AG09309 (cell line): Measurements from ENCODE around the gene CMSS1.

Experiments used
- DNase-seq: peaks from one replicate; pipeline ENCODE4 v3.0.0-alpha.2; 2010; ENCODE audit warnings: low read depth
- H3K4me3 ChIP-seq: 2 replicates; pipeline ENCODE4 v1.5.1; 2011; ENCODE audit warnings: mild to moderate bottlenecking, low read depth, low read length, moderate library complexity; ENCODE audit not compliant: control insufficient read depth
- TF ChIP-seq, protein P1 (sequence below): IDR thresholded peaks from 2 replicates; pipeline ENCODE4 v1.5.1; 2011; ENCODE audit warnings: mild to moderate bottlenecking, low read depth, low read length, inconsistent platforms; ENCODE audit not compliant: insufficient read depth, control insufficient read depth; ENCODE audit errors: missing control alignments

CMSS1 gene

DNA sequence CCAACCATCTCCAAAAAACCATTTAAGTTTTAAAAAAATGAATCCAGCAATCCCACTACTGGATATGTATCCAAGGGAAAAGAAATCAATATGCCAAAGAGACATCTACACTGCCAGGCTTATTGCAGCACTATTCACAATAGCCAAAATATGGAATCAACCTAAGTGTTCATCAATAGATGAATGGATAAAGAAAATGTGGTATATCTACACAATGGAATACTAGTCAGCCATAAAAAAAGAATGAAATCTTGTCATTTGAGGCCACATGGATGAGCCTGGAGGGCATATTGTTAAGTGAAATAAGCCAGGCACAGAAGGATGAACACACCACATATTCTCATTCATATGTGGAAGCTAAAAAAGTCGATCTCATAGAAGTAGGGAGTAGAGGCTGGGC lies 160.6 kb downstream of the CMSS1 start:
- TF ChIP-seq, protein P1, sequence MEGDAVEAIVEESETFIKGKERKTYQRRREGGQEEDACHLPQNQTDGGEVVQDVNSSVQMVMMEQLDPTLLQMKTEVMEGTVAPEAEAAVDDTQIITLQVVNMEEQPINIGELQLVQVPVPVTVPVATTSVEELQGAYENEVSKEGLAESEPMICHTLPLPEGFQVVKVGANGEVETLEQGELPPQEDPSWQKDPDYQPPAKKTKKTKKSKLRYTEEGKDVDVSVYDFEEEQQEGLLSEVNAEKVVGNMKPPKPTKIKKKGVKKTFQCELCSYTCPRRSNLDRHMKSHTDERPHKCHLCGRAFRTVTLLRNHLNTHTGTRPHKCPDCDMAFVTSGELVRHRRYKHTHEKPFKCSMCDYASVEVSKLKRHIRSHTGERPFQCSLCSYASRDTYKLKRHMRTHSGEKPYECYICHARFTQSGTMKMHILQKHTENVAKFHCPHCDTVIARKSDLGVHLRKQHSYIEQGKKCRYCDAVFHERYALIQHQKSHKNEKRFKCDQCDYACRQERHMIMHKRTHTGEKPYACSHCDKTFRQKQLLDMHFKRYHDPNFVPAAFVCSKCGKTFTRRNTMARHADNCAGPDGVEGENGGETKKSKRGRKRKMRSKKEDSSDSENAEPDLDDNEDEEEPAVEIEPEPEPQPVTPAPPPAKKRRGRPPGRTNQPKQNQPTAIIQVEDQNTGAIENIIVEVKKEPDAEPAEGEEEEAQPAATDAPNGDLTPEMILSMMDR = no peak
- H3K4me3 ChIP-seq = no peak overlapping the region
- DNase-seq = no peak

- H3K4me3 ChIP-seq = no peak overlapping the region
- DNase-seq = no peak
- TF ChIP-seq, protein P1 = no peak
These were observed 162.9 kb downstream of the CMSS1 start for GRCh38 chr3:99980606-99981005.

DNA sequence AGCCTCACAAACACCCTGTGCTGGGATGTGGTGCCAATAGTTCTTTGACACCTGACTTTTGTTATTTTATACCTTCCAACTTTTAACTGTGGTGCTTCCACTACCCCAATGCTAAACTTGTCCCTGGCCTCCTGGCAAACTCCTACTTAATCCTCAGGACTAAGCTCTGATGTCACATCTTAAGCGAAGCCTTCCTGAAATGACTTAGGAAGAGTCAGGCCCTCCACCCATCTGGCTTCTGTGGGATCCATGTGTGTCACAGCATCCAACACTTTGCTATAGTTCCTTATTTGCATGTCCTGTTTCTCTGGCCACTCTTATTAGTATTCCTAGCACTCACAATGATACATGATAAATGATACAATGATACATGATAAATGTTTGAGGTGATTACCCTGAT lies 163.5 kb downstream of the CMSS1 start:
- TF ChIP-seq, protein P1 = no peak
- no peak overlapping the region for H3K4me3 ChIP-seq
- no peak for DNase-seq

DNA sequence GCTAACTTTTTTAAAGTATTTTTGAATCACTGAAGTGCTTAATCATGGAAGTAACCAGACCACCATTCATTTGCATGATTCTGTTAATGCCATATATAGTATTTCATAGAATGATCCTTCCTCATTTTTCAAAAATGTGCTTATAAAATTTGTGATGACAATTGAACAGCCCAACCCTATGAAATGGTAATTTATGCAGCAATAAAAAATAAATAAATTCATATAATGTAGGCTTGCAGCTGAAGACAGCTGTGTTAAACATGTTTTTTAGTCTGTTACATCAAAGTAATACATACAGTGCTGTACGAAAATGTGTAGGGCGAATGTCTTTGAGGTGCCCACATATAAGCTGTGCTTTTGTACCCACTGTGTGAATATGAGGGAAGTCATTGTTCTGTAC lies 165.0 kb downstream of the CMSS1 start:
- DNase-seq = no peak
- H3K4me3 ChIP-seq = no peak overlapping the region
- TF ChIP-seq, protein P1 = no peak

DNA sequence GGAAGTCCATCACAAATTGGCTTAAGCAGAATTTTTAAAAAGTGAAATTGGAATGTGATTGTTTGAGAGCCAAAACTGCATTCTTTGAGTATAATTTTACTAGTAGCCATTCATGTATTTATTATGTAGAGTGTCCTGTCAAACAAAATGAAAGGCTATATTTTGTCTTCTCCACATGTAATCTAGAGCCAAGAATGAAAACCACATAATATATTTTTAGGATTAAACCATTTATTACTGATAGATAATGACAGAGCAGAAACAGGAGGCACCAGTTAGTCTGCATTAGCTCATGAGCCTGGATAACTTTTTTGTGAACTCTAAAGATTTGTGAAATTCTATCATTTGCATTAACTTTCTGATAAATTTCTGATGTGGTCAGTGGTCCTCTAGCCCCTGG lies 166.5 kb downstream of the CMSS1 start:
- H3K4me3 ChIP-seq = no peak overlapping the region
- TF ChIP-seq, protein P1 = no peak
- DNase-seq = no peak

DNA sequence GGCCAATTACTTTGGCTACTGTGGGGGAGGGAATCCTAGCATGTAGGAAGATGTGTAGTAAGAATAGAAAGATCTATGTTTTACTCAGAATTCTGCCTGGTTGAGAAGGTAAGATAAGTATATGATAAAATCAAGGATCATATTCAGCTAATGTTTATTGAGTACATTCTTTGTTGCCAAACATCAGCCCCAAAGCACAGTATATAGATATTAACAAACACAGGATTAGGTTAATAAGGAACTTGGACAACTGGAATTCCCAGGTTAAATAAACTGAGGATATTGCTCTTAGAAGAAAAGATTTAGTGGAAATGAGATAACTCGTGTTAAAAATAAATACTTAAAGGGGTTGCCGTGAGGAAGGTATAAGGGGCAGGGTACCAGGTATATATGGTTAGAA lies 167.0 kb downstream of the CMSS1 start:
- TF ChIP-seq, protein P1 = no peak
- no peak for DNase-seq
- H3K4me3 ChIP-seq = no peak overlapping the region

DNA sequence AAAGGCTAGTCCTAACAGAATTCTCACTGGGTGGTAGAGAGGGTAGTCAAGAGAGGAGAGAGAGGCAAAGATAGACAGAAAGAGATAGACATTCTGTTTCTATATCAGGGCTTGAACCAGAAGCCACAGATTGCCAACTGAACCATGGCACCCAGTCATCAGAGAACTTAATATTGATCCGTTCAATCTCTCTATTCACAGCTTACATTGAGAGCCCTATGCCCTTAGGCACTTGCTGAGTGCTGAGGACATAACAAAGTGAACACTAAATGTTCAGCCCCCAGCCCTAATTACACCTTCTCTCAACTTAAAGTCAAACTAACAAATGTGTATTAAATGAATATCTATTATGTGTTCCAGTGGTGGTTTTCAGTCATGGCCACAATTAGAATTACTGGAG lies 172.5 kb downstream of the CMSS1 start:
- no peak for DNase-seq
- TF ChIP-seq, protein P1 = no peak
- no peak overlapping the region for H3K4me3 ChIP-seq
